ENCODE measurements around the gene DRD3. TPM values are rescaled to one million over a fixed set of nuclear protein-coding genes. Genes with fewer than 3 reads are reported as not detected.
A peak's percentile ranks its signal among the peaks of the same experiment; 100 is the strongest.

The DRD3 gene
- total and polyA plus RNA-seq, 8 donors: not detected

GRCh38 chr3:114103181-114103580 is 75.7 kb downstream of the DRD3 start:
- Histone ChIP-seq H3K4me1 (no peaks in the 10 kb centered on the region), H3K36me3 (no peaks in the 10 kb centered on the region), H3K27ac (no peak overlapping the region), H3K4me3 (no peak overlapping the region), H3K27me3 (no peaks in the 10 kb centered on the region), H3K9me3 (no peaks in the 10 kb centered on the region)
- no peak for TF ChIP-seq CTCF (IDR thresholded peaks at IDR 0.05)
- intact Hi-C loops (cut with DNase I): no loop called here
- WGBS, 2 donors: 87 to 89% methylated on average over 27 of the region's 27 CpGs
- FAIRE-seq (no peak), DNase-seq (no peak), ATAC-seq (no peak)

- 33 to 36% methylated on average over 1 of the region's 1 CpG for WGBS, 2 donors
- ATAC-seq (no peak), FAIRE-seq (no peak), DNase-seq (no peak)
- Histone ChIP-seq H3K4me3 (no peak overlapping the region), H3K27ac (no peak overlapping the region), H3K4me1 (no peaks in the 10 kb centered on the region), H3K36me3 (no peaks in the 10 kb centered on the region), H3K9me3 (no peaks in the 10 kb centered on the region), H3K27me3 (no peaks in the 10 kb centered on the region)
- TF ChIP-seq CTCF (IDR thresholded peaks at IDR 0.05): no peak
- intact Hi-C loops (cut with DNase I): no loop called here
Measured at GRCh38 chr3:114101101-114101500, 77.8 kb downstream of the DRD3 start.

- H3K4me3 ChIP-seq: no peak overlapping the region
- H3K4me1 ChIP-seq: no peaks in the 10 kb centered on the region
- H3K36me3 ChIP-seq: no peaks in the 10 kb centered on the region
- ATAC-seq (no peak), DNase-seq (no peak), FAIRE-seq (no peak)
- TF ChIP-seq CTCF (IDR thresholded peaks at IDR 0.05): no peak
- H3K27me3 ChIP-seq: no peaks in the 10 kb centered on the region
- intact Hi-C loops (cut with DNase I): no loop called here
- WGBS, 2 donors: 60 to 72% methylated on average over 3 of the region's 3 CpGs
- no peak overlapping the region for H3K27ac ChIP-seq
- no peaks in the 10 kb centered on the region for H3K9me3 ChIP-seq
Measured at GRCh38 chr3:114095796-114096195, 83.1 kb downstream of the DRD3 start.

- H3K36me3 ChIP-seq: no peaks in the 10 kb centered on the region
- H3K27me3 ChIP-seq: no peaks in the 10 kb centered on the region
- no peak for ATAC-seq
- H3K9me3 ChIP-seq: no peaks in the 10 kb centered on the region
- no peak overlapping the region for H3K4me3 ChIP-seq
- WGBS, 2 donors: 47 to 51% methylated on average over 2 of the region's 2 CpGs
- FAIRE-seq: no peak
- H3K27ac ChIP-seq: no peak overlapping the region
- TF ChIP-seq CTCF (IDR thresholded peaks at IDR 0.05): no peak
- DNase-seq: peak in 2 of 6 donors; percentile 14
- intact Hi-C loops (cut with DNase I): no loop called here
- H3K4me1 ChIP-seq: no peaks in the 10 kb centered on the region
Measured at GRCh38 chr3:114093596-114093995, 85.3 kb downstream of the DRD3 start.

GRCh38 chr3:114093016-114093380 is 85.9 kb downstream of the DRD3 start:
- intact Hi-C loops (cut with DNase I): no loop called here
- no peak for TF ChIP-seq CTCF (IDR thresholded peaks at IDR 0.05)
- H3K36me3 ChIP-seq: no peaks in the 10 kb centered on the region
- no peaks in the 10 kb centered on the region for H3K27me3 ChIP-seq
- 14 to 22% methylated on average over 3 of the region's 3 CpGs for WGBS, 2 donors
- no peak overlapping the region for H3K4me3 ChIP-seq
- ATAC-seq (no peak), FAIRE-seq (no peak), DNase-seq (no peak)
- H3K27ac ChIP-seq: no peak overlapping the region
- no peaks in the 10 kb centered on the region for H3K9me3 ChIP-seq
- H3K4me1 ChIP-seq: no peaks in the 10 kb centered on the region
